Adrenal gland (tissue), 12 donors: ENCODE results near the gene TBC1D2B. TPM values are rescaled to one million over a fixed set of nuclear protein-coding genes. Genes with fewer than 3 reads are reported as not detected.

Experiments used
- DNase-seq, 7 donors: peaks; one replicate each; pipeline ENCODE4 v3.0.0-alpha.2; 2019 to 2020
- H3K27ac ChIP-seq, 5 donors: fragments of 200-600 bp; sonication (generic) in 4 of 5; 1 replicate in 3 of 5; 2 replicates in 2 of 5; pipeline versions ENCODE4 v1.5.1 to v1.8.0; 2016 to 2020; ENCODE audit warnings: mild to moderate bottlenecking in 1 of 5
- H3K27me3 ChIP-seq: fragments of 200-600 bp; 2 replicates; pipeline ENCODE4 v1.8.0; 2021
- H3K36me3 ChIP-seq, 2 donors: fragments of 200-600 bp; replicated peaks in 1 of 2; 1 replicate in 1 of 2; 2 replicates in 1 of 2; pipeline versions ENCODE4 v1.5.1 to v1.8.0; 2018 to 2022
- H3K4me1 ChIP-seq, 2 donors: fragments of 200-600 bp; replicated peaks in 1 of 2; 1 replicate in 1 of 2; 2 replicates in 1 of 2; pipeline versions ENCODE4 v1.5.1 to v1.8.0; 2018 to 2021
- H3K4me3 ChIP-seq, 4 donors: fragments of 200-600 bp; sonication (generic) in 3 of 4; one replicate each; pipeline ENCODE4 v1.5.1; 2016 to 2018
- H3K9me3 ChIP-seq, 3 donors: fragments of 200-600 bp; sonication (generic) in 1 of 3; replicated peaks in 1 of 3; 1 replicate in 2 of 3; 2 replicates in 1 of 3; pipeline versions ENCODE4 v1.5.1 to v1.8.0; 2016 to 2021
- POLR2A ChIP-seq, 2 donors: fragments of 450-650 bp; IDR thresholded peaks; one replicate each; pipeline ENCODE4 v1.6.1; 2017; ENCODE audit warnings: antibody characterized with exemption in 2 of 2, mild to moderate bottlenecking in 2 of 2, moderate library complexity in 1 of 2
- WGBS, 4 donors: extraction: QIAGEN DNeasy Blood & Tissue Kit in 2 of 4; methylation state at CpG; one replicate each; pipeline versions ENCODE4 v1.1.5 to v1.1.7; 2013 to 2017; 5-methylcytosine and 5-hydroxymethylcytosine counted together
- intact Hi-C, 2 donors: fragments of 100-400 bp; cut with DNase I; formaldehyde crosslinking; loops; one replicate each; pipeline versions ENCODE4 v1.14.1 to v1.15.0; 2022 to 2023
- polyA plus RNA-seq, 3 donors: library from polyadenylated mRNA; stranded (reverse); fragments of 200-250 nt in 2 of 3; fragments of 350-450 nt in 1 of 3; fragmentation: Illumina TruSeq in 1 of 3; extraction: RNeasy Lipid Tissue Mini Kit (QIAGEN cat#74804) in 1 of 3; gene quantifications; one replicate each; pipeline ENCODE4 v1.2.3, GENCODE V29; 2013 to 2014
- total RNA-seq, 9 donors: library from RNA; depleted of rRNA in 4 of 9; stranded (reverse); fragments of >200 nt in 4 of 9; fragments of 120-200 nt in 1 of 9; fragmentation: NEBNext Ultra II Directional in 1 of 9; extraction: Animal tissue kit (Norgen Biotek cat#: 25700) in 1 of 9; gene quantifications; one replicate each; pipeline versions ENCODE4 v1.1.0 to v1.2.4, GENCODE V29; 2013 to 2023
- TF ChIP-seq, protein P1 (sequence below), 6 experiments: fragments of 450-650 bp in 4 of 6; fragments of 200-600 bp in 2 of 6; sonication (generic) in 1 of 6; IDR thresholded peaks; 1 replicate in 5 of 6; 2 replicates in 1 of 6; pipeline versions ENCODE4 v1.5.1 to v1.8.0; 2016 to 2021; ENCODE audit warnings: antibody characterized with exemption in 6 of 6, mild to moderate bottlenecking in 2 of 6, moderate library complexity in 1 of 6
- donor health status: healthy with polysubstance abuse.
- donor health status: Bipolar disorder and iron deficiency.
- donor health status: DM: yes; HTN: yes; CAD: no.
- donor health status: DM: no; HTN: no; CAD: no.
- donor health status: DM: no; HTN: no; CAD: no.
- donor health status: DM: yes; HTN: yes; CAD: no.

Gene TBC1D2B
- total and polyA plus RNA-seq, 12 donors: 16.3 to 95.0 (median 54.6) TPM

DNA sequence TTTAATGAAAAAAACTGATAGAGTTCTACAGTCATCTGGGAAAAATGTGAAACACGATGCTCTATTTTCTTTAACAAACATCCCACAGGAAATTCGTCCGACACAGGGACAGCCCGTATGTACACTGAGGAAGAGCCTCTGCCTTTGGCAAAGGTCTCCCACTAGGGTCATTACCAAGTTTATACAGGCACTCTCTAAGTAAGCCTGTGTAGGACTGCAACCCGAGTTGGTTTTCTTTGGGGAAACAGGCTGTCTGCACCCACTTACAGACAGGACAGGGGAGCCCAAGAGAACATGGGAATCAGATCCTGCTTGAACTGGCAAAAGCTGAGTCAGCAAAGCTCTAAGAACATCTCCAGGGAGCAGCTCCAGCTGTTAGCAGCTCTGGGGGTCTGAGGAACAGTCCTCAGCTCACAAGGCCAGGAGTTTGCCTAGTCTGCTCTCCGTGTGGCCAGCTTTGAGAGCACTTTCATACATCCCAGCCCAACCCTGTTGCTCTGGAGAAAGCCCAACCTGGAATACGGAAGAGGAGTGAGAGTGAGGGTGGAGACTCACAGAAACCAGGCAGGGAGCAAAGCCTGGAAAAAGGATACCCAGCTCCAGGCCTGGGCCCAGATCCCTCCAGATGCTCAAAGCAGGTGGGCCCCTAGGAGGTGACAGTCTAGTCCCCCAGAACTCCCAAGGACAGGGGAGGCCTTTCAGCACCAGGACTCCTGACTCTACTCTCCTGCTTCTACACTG lies 1.9 kb downstream of the TBC1D2B start:
- DNase-seq: peak; percentile 49 to 88 (median 81)
- H3K9me3 ChIP-seq: no peaks in the 10 kb centered on the region
- intact Hi-C loops: no loop called here
- peak overlapping the region; percentile 75 to 98 (median 92) for H3K27ac ChIP-seq
- no peaks in the 10 kb centered on the region for H3K27me3 ChIP-seq
- TF ChIP-seq, protein P1, sequence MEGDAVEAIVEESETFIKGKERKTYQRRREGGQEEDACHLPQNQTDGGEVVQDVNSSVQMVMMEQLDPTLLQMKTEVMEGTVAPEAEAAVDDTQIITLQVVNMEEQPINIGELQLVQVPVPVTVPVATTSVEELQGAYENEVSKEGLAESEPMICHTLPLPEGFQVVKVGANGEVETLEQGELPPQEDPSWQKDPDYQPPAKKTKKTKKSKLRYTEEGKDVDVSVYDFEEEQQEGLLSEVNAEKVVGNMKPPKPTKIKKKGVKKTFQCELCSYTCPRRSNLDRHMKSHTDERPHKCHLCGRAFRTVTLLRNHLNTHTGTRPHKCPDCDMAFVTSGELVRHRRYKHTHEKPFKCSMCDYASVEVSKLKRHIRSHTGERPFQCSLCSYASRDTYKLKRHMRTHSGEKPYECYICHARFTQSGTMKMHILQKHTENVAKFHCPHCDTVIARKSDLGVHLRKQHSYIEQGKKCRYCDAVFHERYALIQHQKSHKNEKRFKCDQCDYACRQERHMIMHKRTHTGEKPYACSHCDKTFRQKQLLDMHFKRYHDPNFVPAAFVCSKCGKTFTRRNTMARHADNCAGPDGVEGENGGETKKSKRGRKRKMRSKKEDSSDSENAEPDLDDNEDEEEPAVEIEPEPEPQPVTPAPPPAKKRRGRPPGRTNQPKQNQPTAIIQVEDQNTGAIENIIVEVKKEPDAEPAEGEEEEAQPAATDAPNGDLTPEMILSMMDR (IDR thresholded peaks at IDR 0.05): no peak
- peak; percentile 30 to 73 for TF ChIP-seq POLR2A (IDR thresholded peaks at IDR 0.05)
- H3K4me1 ChIP-seq: peaks cover 41 to 66% of the 10 kb centered on the region in 2 donors
- H3K36me3 ChIP-seq: no peaks in the 10 kb centered on the region
- WGBS, 4 donors: 3 to 15% (median 12%) methylated on average over 6 to 7 of the region's 7 CpGs
- peak overlapping the region in 2 of 4 donors; percentile 91 to 97 for H3K4me3 ChIP-seq

DNA sequence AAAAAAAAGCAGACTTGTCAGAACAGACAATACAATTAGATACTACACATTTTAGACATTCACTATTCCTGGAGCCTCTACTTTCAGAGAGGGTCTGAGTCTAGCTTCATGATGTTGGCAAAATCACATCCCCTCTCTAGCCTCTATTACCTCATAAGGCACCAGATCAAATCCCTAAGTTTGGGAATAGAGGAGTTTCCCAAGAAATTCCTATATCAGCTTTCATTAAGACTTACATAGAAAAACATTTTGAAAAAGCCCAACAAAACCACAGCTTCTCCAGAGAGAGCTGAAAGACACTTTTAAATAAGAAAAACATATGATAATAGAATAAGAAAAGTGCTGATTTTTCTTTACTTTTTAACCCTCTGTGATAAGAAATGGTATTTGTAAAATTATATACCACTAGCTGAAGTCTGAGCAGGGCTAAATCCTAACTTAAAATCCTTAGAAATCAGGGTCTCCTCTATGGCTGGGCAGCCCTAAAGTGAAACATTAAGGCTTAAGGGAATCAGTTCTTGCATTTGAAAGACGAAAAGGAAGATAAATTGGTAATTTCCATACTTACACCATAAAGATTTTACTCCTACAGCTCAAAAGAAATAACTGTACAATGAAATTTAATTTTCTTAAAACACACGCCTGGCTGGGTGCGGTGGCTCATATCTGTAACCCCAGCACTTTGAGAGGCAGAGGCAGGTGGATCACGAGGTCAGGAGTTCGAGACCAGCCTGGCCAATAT lies 4.3 kb downstream of the TBC1D2B start:
- intact Hi-C loops: no loop called here
- H3K9me3 ChIP-seq: no peaks in the 10 kb centered on the region
- no peaks in the 10 kb centered on the region for H3K27me3 ChIP-seq
- peak overlapping the region; percentile 66 to 98 (median 80) for H3K27ac ChIP-seq
- peak overlapping the region in 1 of 4 donors; percentile 15 for H3K4me3 ChIP-seq
- 79 to 88% (median 83%) methylated on average over 5 of the region's 5 CpGs for WGBS, 4 donors
- H3K36me3 ChIP-seq: no peaks in the 10 kb centered on the region
- DNase-seq: no peak
- TF ChIP-seq, protein P1 (IDR thresholded peaks at IDR 0.05): no peak
- TF ChIP-seq POLR2A (IDR thresholded peaks at IDR 0.05): no peak
- peaks cover 66 to 88% of the 10 kb centered on the region in 2 donors for H3K4me1 ChIP-seq

DNA sequence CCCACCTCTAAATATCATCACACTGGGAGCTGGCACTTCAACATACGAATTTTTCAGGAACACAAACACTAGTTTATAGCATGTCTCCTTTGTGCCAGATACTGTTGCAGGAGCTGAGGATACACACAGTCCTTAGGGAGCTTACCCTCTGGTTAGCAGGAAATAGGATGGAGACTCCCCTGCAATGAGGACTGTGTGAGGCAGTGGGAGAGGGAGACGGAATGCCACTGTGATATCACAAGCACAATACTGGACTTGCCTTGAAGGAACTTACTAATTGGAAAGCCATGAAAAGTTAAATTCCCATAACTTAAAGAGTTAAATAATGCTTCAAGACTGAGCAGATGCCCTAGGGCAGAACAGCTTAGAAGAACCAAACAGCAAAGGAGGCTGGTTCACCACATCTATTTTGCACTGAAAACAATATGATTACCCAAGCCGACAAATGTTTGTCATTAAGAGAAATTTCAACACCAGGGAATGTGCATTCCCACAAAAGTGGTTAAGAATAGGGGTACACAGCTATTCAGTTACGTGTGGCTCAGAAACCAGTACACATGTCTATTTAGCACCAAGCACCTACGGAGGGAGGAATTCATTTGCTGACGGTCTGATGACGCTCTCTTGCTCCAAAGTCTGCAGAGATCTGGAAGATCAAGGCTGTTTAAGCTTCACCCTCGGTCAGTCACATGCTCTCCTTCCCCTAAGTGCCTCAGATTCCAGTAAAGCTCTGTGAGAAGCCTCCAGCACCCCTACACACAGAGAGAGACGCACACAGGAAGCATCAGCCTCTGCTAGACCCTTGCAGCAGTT lies 5.2 kb downstream of the TBC1D2B start:
- intact Hi-C loops: no loop called here
- 20 to 29% (median 23%) methylated on average over 7 to 9 of the region's 9 CpGs for WGBS, 4 donors
- Histone ChIP-seq H3K27ac (peak overlapping the region; percentile 66 to 98 (median 80)), H3K4me1 (peaks cover 75 to 91% of the 10 kb centered on the region in 2 donors), H3K4me3 (peak overlapping the region in 1 of 4 donors; percentile 15), H3K36me3 (no peaks in the 10 kb centered on the region), H3K9me3 (no peaks in the 10 kb centered on the region), H3K27me3 (no peaks in the 10 kb centered on the region)
- DNase-seq: peak; percentile 58 to 89 (median 84)
- peak; percentile 72 to 81 for TF ChIP-seq POLR2A (IDR thresholded peaks at IDR 0.05)
- TF ChIP-seq, protein P1 (IDR thresholded peaks at IDR 0.05): no peak

DNA sequence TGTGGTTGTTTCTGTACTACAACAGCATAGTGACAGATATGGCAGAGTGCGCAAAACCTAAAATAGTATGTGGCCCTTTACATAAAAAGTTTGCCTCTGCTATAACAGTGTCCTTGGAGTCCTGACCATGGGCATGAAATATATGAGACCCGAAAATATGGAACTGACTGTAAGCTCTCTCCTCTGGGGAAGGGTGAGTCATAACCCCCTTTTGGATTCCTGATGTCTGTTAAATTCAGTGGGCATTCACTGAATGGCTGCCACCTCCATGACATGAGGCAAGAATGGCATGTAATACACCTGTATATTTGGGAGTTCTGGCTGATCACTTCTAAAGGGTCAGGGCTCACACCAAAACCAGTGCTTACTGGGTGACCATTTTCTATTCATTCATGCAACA lies 6.1 kb downstream of the TBC1D2B start:
- intact Hi-C loops: no loop called here
- H3K27me3 ChIP-seq: no peaks in the 10 kb centered on the region
- H3K9me3 ChIP-seq: no peaks in the 10 kb centered on the region
- H3K4me3 ChIP-seq: no peak overlapping the region
- no peak for TF ChIP-seq POLR2A (IDR thresholded peaks at IDR 0.05)
- TF ChIP-seq, protein P1 (IDR thresholded peaks at IDR 0.05): no peak
- peaks cover 81 to 97% of the 10 kb centered on the region in 2 donors for H3K4me1 ChIP-seq
- no peaks in the 10 kb centered on the region for H3K36me3 ChIP-seq
- H3K27ac ChIP-seq: peak overlapping the region in 4 of 5 donors; percentile 66 to 98 (median 82)
- WGBS, 4 donors: 35 to 66% (median 52%) methylated on average over 2 of the region's 2 CpGs
- peak in 1 of 7 donors; percentile 18 for DNase-seq
